H1 (cell line): Measurements from ENCODE around the gene PPP2R3A. TPM values are rescaled to one million over a fixed set of nuclear protein-coding genes. Genes with fewer than 3 reads are reported as not detected.

Experiments
- CTCF ChIA-PET: fragments of 300-600 bp; sonication (Branson Sonifier 250); formaldehyde crosslinking; loops from one replicate; lab custom pipeline; 2021; ENCODE audit not compliant: partially characterized antibody; lab: Charles Lee
- POLR2A ChIA-PET: fragments of 300-600 bp; sonication (Branson Sonifier 250); formaldehyde crosslinking; loops from one replicate; lab custom pipeline; 2021; ENCODE audit warnings: inconsistent platforms; ENCODE audit not compliant: partially characterized antibody; lab: Charles Lee
- DNase-seq, 2 experiments: peaks; one replicate each; pipeline versions ENCODE4 v3.0.0 to v3.0.0-alpha.2; 2010 to 2022; ENCODE audit warnings: low spot score in 2 of 2, low read depth in 1 of 2, mixed read lengths in 1 of 2
- FAIRE-seq: peaks from 2 replicates; lab custom pipeline; 2011; peaks lifted over from hg19 to GRCh38; lab: Jason Lieb, UNC
- H2AFZ ChIP-seq: 2 replicates; pipeline ENCODE4 v1.8.1; 2012; ENCODE audit warnings: low read length, inconsistent platforms
- H2AK5ac ChIP-seq: 2 replicates; pipeline ENCODE4 v1.6.1; 2013; ENCODE audit warnings: low read depth, low read length
- H2BK120ac ChIP-seq: replicated peaks from 2 replicates; pipeline ENCODE3; 2013; ENCODE audit warnings: low read depth, low read length, inconsistent platforms
- H2BK12ac ChIP-seq: 2 replicates; pipeline ENCODE4 v1.6.1; 2013; ENCODE audit warnings: low read depth, low read length
- H2BK15ac ChIP-seq: 2 replicates; pipeline ENCODE4 v1.6.1; 2013; ENCODE audit warnings: low read length
- H2BK20ac ChIP-seq: 2 replicates; pipeline ENCODE4 v1.6.1; 2013; ENCODE audit warnings: low read length
- H2BK5ac ChIP-seq: 2 replicates; pipeline ENCODE4 v1.6.1; 2013; ENCODE audit warnings: low read depth, low read length
- H3K14ac ChIP-seq: 2 replicates; pipeline ENCODE4 v1.6.1; 2013; ENCODE audit warnings: inconsistent platforms; ENCODE audit not compliant: insufficient read length
- H3K18ac ChIP-seq: 2 replicates; pipeline ENCODE4 v1.6.1; 2013; ENCODE audit warnings: low read length; ENCODE audit errors: extremely low read depth
- H3K23ac ChIP-seq: 2 replicates; pipeline ENCODE4 v1.6.1; 2013; ENCODE audit warnings: inconsistent platforms; ENCODE audit not compliant: insufficient read length
- H3K23me2 ChIP-seq: 2 replicates; pipeline ENCODE4 v1.6.1; 2013; ENCODE audit warnings: low read depth, low read length
- H3K27ac ChIP-seq: 2 replicates; pipeline ENCODE4 v1.6.1; 2011; ENCODE audit warnings: low read depth, low read length, inconsistent platforms
- H3K27me3 ChIP-seq, 4 experiments: replicated peaks in 1 of 4; 1 replicate in 1 of 4; 2 replicates in 3 of 4; pipeline versions ENCODE4 v1.6.1 to v1.8.1; 2011 to 2013; ENCODE audit warnings: low read length in 3 of 4, mild to moderate bottlenecking in 3 of 4, inconsistent platforms in 2 of 4, mixed read lengths in 2 of 4, moderate library complexity in 1 of 4; ENCODE audit not compliant: control insufficient read depth in 3 of 4, insufficient read depth in 3 of 4; ENCODE audit errors: extremely low read depth in 1 of 4
- H3K36me3 ChIP-seq, 4 experiments: 2 replicates each; pipeline versions ENCODE4 v1.6.1 to v1.8.1; 2011 to 2013; ENCODE audit warnings: mild to moderate bottlenecking in 4 of 4, low read length in 3 of 4, moderate library complexity in 2 of 4, control low read depth in 1 of 4, inconsistent platforms in 1 of 4; ENCODE audit not compliant: insufficient read depth in 4 of 4, control insufficient read depth in 2 of 4
- H3K4ac ChIP-seq: replicated peaks from 2 replicates; pipeline ENCODE3; 2013; ENCODE audit warnings: low read length, low read depth, mixed read lengths, inconsistent platforms; ENCODE audit not compliant: insufficient read length
- H3K4me1 ChIP-seq, 4 experiments: replicated peaks in 1 of 4; 1 replicate in 1 of 4; 2 replicates in 3 of 4; pipeline versions ENCODE4 v1.6.1 to v1.8.1; 2011 to 2013; ENCODE audit warnings: low read length in 3 of 4, inconsistent platforms in 2 of 4, mixed read lengths in 1 of 4; ENCODE audit not compliant: insufficient read depth in 4 of 4, control insufficient read depth in 3 of 4
- H3K4me2 ChIP-seq, 2 experiments: 2 replicates each; pipeline versions ENCODE4 v1.6.1 to v1.8.1; 2011 to 2013; ENCODE audit warnings: low read depth in 2 of 2, low read length in 2 of 2, control low read depth in 1 of 2, inconsistent platforms in 1 of 2, mild to moderate bottlenecking in 1 of 2; ENCODE audit not compliant: insufficient read depth in 1 of 2
- H3K4me3 ChIP-seq, 4 experiments: fragments of 200-600, 300-600 bp in 1 of 4; sonication (generic), shearing (Covaris generic), sonication (Bioruptor Twin) in 1 of 4; 2 replicates each; pipeline versions ENCODE4 v1.5.1 to v1.8.1; 2011 to 2016; ENCODE audit warnings: low read length in 4 of 4, low read depth in 3 of 4, control low read depth in 2 of 4, inconsistent platforms in 2 of 4, mild to moderate bottlenecking in 2 of 4, mixed read lengths in 1 of 4, moderate library complexity in 1 of 4; ENCODE audit not compliant: insufficient read depth in 2 of 4; ENCODE audit errors: extremely low read depth in 1 of 4
- H3K56ac ChIP-seq: replicated peaks from 2 replicates; pipeline ENCODE3; 2013; ENCODE audit warnings: low read depth, mild to moderate bottlenecking, mixed read lengths, low read length, inconsistent platforms; ENCODE audit not compliant: insufficient read length
- H3K79me1 ChIP-seq: 2 replicates; pipeline ENCODE4 v1.6.1; 2013; ENCODE audit warnings: low read depth, low read length, control low read depth
- H3K79me2 ChIP-seq, 2 experiments: 2 replicates each; pipeline versions ENCODE4 v1.6.1 to v1.8.1; 2012 to 2013; ENCODE audit warnings: low read length in 2 of 2, mild to moderate bottlenecking in 2 of 2, inconsistent platforms in 1 of 2; ENCODE audit not compliant: insufficient read depth in 2 of 2, control insufficient read depth in 1 of 2
- H3K9ac ChIP-seq, 4 experiments: replicated peaks in 1 of 4; 1 replicate in 1 of 4; 2 replicates in 3 of 4; pipeline versions ENCODE4 v1.6.1 to v1.8.1; 2011 to 2013; ENCODE audit warnings: low read depth in 3 of 4, low read length in 3 of 4, control low read depth in 2 of 4, mild to moderate bottlenecking in 2 of 4, moderate library complexity in 2 of 4, inconsistent platforms in 1 of 4; ENCODE audit errors: extremely low read depth in 1 of 4
- H3K9me3 ChIP-seq, 2 experiments: 2 replicates each; pipeline versions ENCODE4 v1.6.1 to v1.8.1; 2012 to 2013; ENCODE audit warnings: mild to moderate bottlenecking in 2 of 2, moderate library complexity in 2 of 2, control low read depth in 1 of 2, inconsistent platforms in 1 of 2, low read depth in 1 of 2, low read length in 1 of 2, mixed read lengths in 1 of 2; ENCODE audit not compliant: insufficient read depth in 2 of 2
- H4K20me1 ChIP-seq, 2 experiments: replicated peaks in 1 of 2; 2 replicates each; pipeline versions ENCODE3 to v1.8.1; 2011 to 2013; ENCODE audit warnings: inconsistent platforms in 2 of 2, low read length in 2 of 2, mild to moderate bottlenecking in 1 of 2; ENCODE audit not compliant: insufficient read depth in 2 of 2, control insufficient read depth in 1 of 2
- H4K5ac ChIP-seq: 2 replicates; pipeline ENCODE4 v1.6.1; 2013; ENCODE audit warnings: low read length, low read depth, mixed read lengths, inconsistent platforms; ENCODE audit not compliant: insufficient read length
- H4K8ac ChIP-seq: 2 replicates; pipeline ENCODE4 v1.8.0; 2013; ENCODE audit warnings: mild to moderate bottlenecking, moderate library complexity, low read length, inconsistent platforms; ENCODE audit not compliant: insufficient read depth; ENCODE audit errors: extremely low read depth
- H4K91ac ChIP-seq: replicated peaks from 2 replicates; pipeline ENCODE3; 2013; ENCODE audit warnings: low read length, mixed read lengths, inconsistent platforms; ENCODE audit not compliant: insufficient read length
- ASH2L ChIP-seq: fragments of 200-600, 300-600 bp; sonication (generic); IDR thresholded peaks from one replicate; pipeline ENCODE4 v1.7.1; 2017; ENCODE audit warnings: low read length
- ATF2 ChIP-seq: IDR thresholded peaks from 2 replicates; pipeline ENCODE4 v1.6.1; 2012; ENCODE audit warnings: low read length, inconsistent platforms
- CBX8 ChIP-seq: fragments of 300-800, 300-1000 bp; sonication (generic); IDR thresholded peaks from 2 replicates; pipeline ENCODE4 v1.7.1; 2016; ENCODE audit warnings: low read depth, low read length, borderline replicate concordance
- CEBPB ChIP-seq: IDR thresholded peaks from 2 replicates; pipeline ENCODE4 v1.6.1; 2012; ENCODE audit warnings: low read depth, low read length
- CREB1 ChIP-seq: IDR thresholded peaks from 2 replicates; pipeline ENCODE4 v1.6.1; 2012; ENCODE audit warnings: inconsistent platforms
- HDAC6 ChIP-seq: IDR thresholded peaks from one replicate; pipeline ENCODE4 v1.7.1; 2012; ENCODE audit warnings: low read depth, mild to moderate bottlenecking, inconsistent platforms, low read length, moderate library complexity
- POLR2A ChIP-seq, 2 experiments: IDR thresholded peaks; 1 replicate in 1 of 2; 2 replicates in 1 of 2; pipeline ENCODE4 v1.6.1; 2011; ENCODE audit warnings: low read depth in 2 of 2, low read length in 2 of 2, mild to moderate bottlenecking in 2 of 2; ENCODE audit errors: control extremely low read depth in 1 of 2
- RFX5 ChIP-seq: IDR thresholded peaks from 2 replicates; pipeline ENCODE4 v1.6.1; 2011; ENCODE audit warnings: low read depth, low read length, improper control_type of control experiment, borderline replicate concordance
- SAP30 ChIP-seq: fragments of 300-600 bp; sonication (generic); IDR thresholded peaks from 2 replicates; pipeline ENCODE4 v1.7.1; 2012; ENCODE audit warnings: low read length, moderate library complexity, mild to moderate bottlenecking, inconsistent platforms; ENCODE audit not compliant: insufficient read depth, insufficient replicate concordance
- TCF12 ChIP-seq: IDR thresholded peaks from 2 replicates; pipeline ENCODE4 v1.6.1; 2011; ENCODE audit warnings: low read depth, mild to moderate bottlenecking, low read length
- WGBS, 2 experiments: shearing (Covaris generic) in 1 of 2; methylation state at CpG; one replicate each; pipeline versions ENCODE4 v1.1.6 to v1.1.7; 2013 to 2015; ENCODE audit warnings: low lambda C conversion rate in 2 of 2, mixed read lengths in 2 of 2, inconsistent platforms in 1 of 2, low coverage in 1 of 2, missing lambda C conversion rate in 1 of 2; ENCODE audit not compliant: insufficient replicate concordance in 2 of 2, insufficient coverage in 1 of 2, insufficient read length in 1 of 2; ENCODE audit errors: extremely low coverage in 1 of 2, missing lambda C conversion rate in 1 of 2; 5-methylcytosine and 5-hydroxymethylcytosine counted together
- polyA plus RNA-seq, 7 experiments: library from polyadenylated mRNA; depleted of rRNA in 3 of 7; stranded (reverse) in 5 of 7; unstranded in 2 of 7; fragments of >200 nt in 5 of 7; fragments of 200-250 nt in 2 of 7; gene quantifications; 1 replicate in 5 of 7; 2 replicates in 1 of 7; 4 replicates in 1 of 7; pipeline versions ENCODE4 v1.2.1 to v1.2.3, GENCODE V29; 2011 to 2013; ENCODE audit warnings: missing spikeins in 2 of 7, mixed read lengths in 2 of 7
- total RNA-seq: library from RNA; stranded (reverse); fragmentation: NEBNext Ultra II Directional; extraction: Animal tissue kit (Norgen Biotek cat#: 25700); gene quantifications from 2 replicates; pipeline ENCODE4 v1.2.1, GENCODE V29; 2021

Gene PPP2R3A
- total and polyA plus RNA-seq, 2 of the 8 experiments (the other 6 are each of a cell fraction or from before 2014, with no cell fraction given): 4.1 to 15.2 TPM

- Histone ChIP-seq H3K27ac (no peak overlapping the region), H3K9me3 (peaks cover 11 to 15% of the 10 kb centered on the region in 2 experiments; a peak in 2 of 4 replicates), H3K4me2 (no peak overlapping the region), H2BK12ac (no peak overlapping the region), H2BK120ac (no peak overlapping the region), H3K14ac (no peak overlapping the region), H3K4ac (no peak overlapping the region), H2BK15ac (no peak overlapping the region), H4K91ac (no peak overlapping the region), H4K8ac (no peak overlapping the region), H3K9ac (no peak overlapping the region), H2AFZ (no peak overlapping the region), H3K79me2 (no peaks in the 10 kb centered on the region), H2BK20ac (no peak overlapping the region), H3K23ac (no peak overlapping the region), H4K20me1 (no peaks in the 10 kb centered on the region), H2AK5ac (no peak overlapping the region), H4K5ac (no peak overlapping the region), H2BK5ac (no peak overlapping the region)
- 92% methylated on average over 2 of the region's 2 CpGs; no CpG with 5 or more reads in 1 of the 2 experiments for WGBS, 2 experiments
- POLR2A ChIA-PET: interaction anchor here (0.6 kb wide), 1 partner anchor 205 kb away, joined by 4 read pairs; no protein-coding TSS in a partner anchor
- DNase-seq (no peak), FAIRE-seq (no peak)
- no peak for TF ChIP-seq TCF12
- TF ChIP-seq ASH2L: no peak
- TF ChIP-seq CREB1: no peak
- TF ChIP-seq POLR2A (IDR thresholded peaks at IDR 0.05; ENCODE audit: control extremely low read depth in 1 of 2, low read depth in 2 of 2, low read length in 2 of 2): no peak
- TF ChIP-seq CEBPB: no peak
- TF ChIP-seq ATF2: no peak
- no peak for TF ChIP-seq HDAC6
- TF ChIP-seq RFX5: no peak
- TF ChIP-seq SAP30: no peak
- no peak for TF ChIP-seq CBX8
- TF ChIP-seq, all 59 proteins: peak for 0
- CTCF ChIA-PET: interaction anchor here (0.6 to 1.1 kb wide), 2 partner anchors 24 to 34 kb away, joined by 3 to 5 read pairs; no protein-coding TSS in a partner anchor
- peaks cover 0 to 4% (median under 1%) of the 10 kb centered on the region in 4 experiments; a peak in 4 of 8 replicates for H3K36me3 ChIP-seq
- no peak overlapping the region for H3K18ac ChIP-seq
- no peaks in the 10 kb centered on the region for H3K27me3 ChIP-seq
- H3K4me3 ChIP-seq: no peak overlapping the region
- H3K79me1 ChIP-seq: no peaks in the 10 kb centered on the region
- H3K23me2 ChIP-seq: no peaks in the 10 kb centered on the region
- H3K4me1 ChIP-seq: no peaks in the 10 kb centered on the region
- no peak overlapping the region for H3K56ac ChIP-seq
Observed at GRCh38 chr3:136110481-136110880, 145.0 kb downstream of the PPP2R3A start.
